CD4-positive, alpha-beta T cell (primary cell): ENCODE measurements around the gene PPM1A. TPM values are rescaled to one million over a fixed set of nuclear protein-coding genes. Genes with fewer than 3 reads are reported as not detected.

Source experiments
- ATAC-seq: fragments of 200-7000 bp; cut with Tn5 transposase; one replicate; pipeline ENCODE4 v1.10.0; 2022; ENCODE audit warnings: mild to moderate bottlenecking; ENCODE audit not compliant: poor library complexity
- CTCF ChIA-PET: fragments of 350-600 bp; sonication (Branson Sonifier 250); formaldehyde crosslinking; loops from one replicate; lab custom pipeline; 2021; ENCODE audit warnings: antibody characterized with exemption, inconsistent platforms; lab: Charles Lee
- POLR2A ChIA-PET: fragments of 350-600 bp; sonication (Branson Sonifier 250); formaldehyde crosslinking; loops from one replicate; lab custom pipeline; 2021; ENCODE audit warnings: antibody characterized with exemption, inconsistent platforms; lab: Charles Lee
- DNase-seq, 14 experiments: peaks; one replicate each; pipeline ENCODE4 v3.0.0-alpha.2; 2013 to 2020; ENCODE audit warnings: mixed read lengths in 2 of 14
- H3K27ac ChIP-seq, 2 donors: one replicate each; pipeline versions ENCODE4 v1.5.1 to v1.7.0; 2013; ENCODE audit warnings: low read length in 2 of 2, low read depth in 1 of 2, mild to moderate bottlenecking in 1 of 2
- H3K27me3 ChIP-seq, 2 experiments: 1 replicate in 1 of 2; 2 replicates in 1 of 2; pipeline versions ENCODE4 v1.6.1 to v1.7.0; 2013; ENCODE audit warnings: low read length in 2 of 2, control low read depth in 1 of 2, mild to moderate bottlenecking in 1 of 2, moderate library complexity in 1 of 2; ENCODE audit not compliant: insufficient read depth in 2 of 2, control insufficient read depth in 1 of 2
- H3K36me3 ChIP-seq: one replicate; pipeline ENCODE4 v1.6.1; 2013; ENCODE audit warnings: low read length, control low read depth; ENCODE audit not compliant: insufficient read depth
- H3K4me1 ChIP-seq: one replicate; pipeline ENCODE4 v1.6.1; 2013; ENCODE audit warnings: low read length, control low read depth; ENCODE audit not compliant: insufficient read depth
- H3K4me3 ChIP-seq: one replicate; pipeline ENCODE4 v1.5.1; 2013; ENCODE audit warnings: mild to moderate bottlenecking, low read length, moderate library complexity
- H3K9me3 ChIP-seq, 2 experiments: 1 replicate in 1 of 2; 2 replicates in 1 of 2; pipeline versions ENCODE4 v1.6.1 to v1.7.0; 2013; ENCODE audit warnings: low read length in 2 of 2, mild to moderate bottlenecking in 2 of 2, control low read depth in 1 of 2, moderate library complexity in 1 of 2; ENCODE audit not compliant: control insufficient read depth in 1 of 2, insufficient read depth in 1 of 2
- H3K27ac Mint-ChIP-seq: one replicate; pipeline ENCODE4 v1.8.0; 2020; ENCODE audit warnings: mixed read lengths
- H3K27me3 Mint-ChIP-seq: one replicate; pipeline ENCODE4 v1.8.0; 2021; ENCODE audit warnings: mixed read lengths
- H3K36me3 Mint-ChIP-seq: one replicate; pipeline ENCODE4 v1.8.0; 2021; ENCODE audit warnings: low read depth, mixed read lengths
- H3K4me1 Mint-ChIP-seq: one replicate; pipeline ENCODE4 v1.8.0; 2021; ENCODE audit warnings: low read depth, mixed read lengths
- H3K4me3 Mint-ChIP-seq: one replicate; pipeline ENCODE4 v1.8.0; 2020; ENCODE audit warnings: mild to moderate bottlenecking, mixed read lengths
- H3K9me3 Mint-ChIP-seq: one replicate; pipeline ENCODE4 v1.8.0; 2020; ENCODE audit warnings: mixed read lengths
- intact Hi-C, 2 experiments: fragments of 100-400 bp; cut with DNase I in 1 of 2; cut with micrococcal nuclease in 1 of 2; formaldehyde crosslinking; loops; one replicate each; pipeline versions ENCODE4 v1.15.1 to v1.9.0; 2023 to 2025; cut with DNase I, micrococcal nuclease
- total RNA-seq, 174 experiments: library from RNA in 2 of 174; stranded (reverse) in 2 of 174; gene quantifications; one replicate each; pipeline ENCODE4 v1.2.3 and lab custom pipeline; 2021 to 2026
- TF ChIP-seq, protein P1 (sequence below): fragments of 200-600 bp; IDR thresholded peaks from one replicate; pipeline ENCODE4 v1.8.0; 2022; ENCODE audit warnings: antibody characterized with exemption, mild to moderate bottlenecking

PPM1A gene
- total RNA-seq, 2 experiments from 2014 or later, result 96.9 to 97.2 TPM

DNA sequence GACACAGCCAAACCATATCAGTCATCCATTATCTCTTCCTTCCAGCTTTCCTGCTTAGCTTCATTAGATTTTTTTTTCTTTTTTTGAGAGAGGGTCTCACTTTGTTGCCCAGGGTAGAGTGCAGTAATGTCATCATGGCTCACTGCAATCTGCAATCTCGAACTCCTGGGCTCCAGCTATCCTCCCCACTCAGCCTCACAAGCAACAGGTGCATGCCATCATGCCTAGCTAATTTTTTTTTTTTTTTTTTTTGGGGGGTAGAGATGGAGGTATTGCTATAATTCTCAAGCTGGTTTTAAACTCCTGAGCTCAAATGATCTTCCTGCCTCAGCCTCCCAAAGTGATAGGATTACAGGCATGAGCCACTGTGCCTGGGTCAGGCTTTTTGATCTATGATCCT lies 38.3 kb upstream of the PPM1A start:
- TF ChIP-seq, protein P1, sequence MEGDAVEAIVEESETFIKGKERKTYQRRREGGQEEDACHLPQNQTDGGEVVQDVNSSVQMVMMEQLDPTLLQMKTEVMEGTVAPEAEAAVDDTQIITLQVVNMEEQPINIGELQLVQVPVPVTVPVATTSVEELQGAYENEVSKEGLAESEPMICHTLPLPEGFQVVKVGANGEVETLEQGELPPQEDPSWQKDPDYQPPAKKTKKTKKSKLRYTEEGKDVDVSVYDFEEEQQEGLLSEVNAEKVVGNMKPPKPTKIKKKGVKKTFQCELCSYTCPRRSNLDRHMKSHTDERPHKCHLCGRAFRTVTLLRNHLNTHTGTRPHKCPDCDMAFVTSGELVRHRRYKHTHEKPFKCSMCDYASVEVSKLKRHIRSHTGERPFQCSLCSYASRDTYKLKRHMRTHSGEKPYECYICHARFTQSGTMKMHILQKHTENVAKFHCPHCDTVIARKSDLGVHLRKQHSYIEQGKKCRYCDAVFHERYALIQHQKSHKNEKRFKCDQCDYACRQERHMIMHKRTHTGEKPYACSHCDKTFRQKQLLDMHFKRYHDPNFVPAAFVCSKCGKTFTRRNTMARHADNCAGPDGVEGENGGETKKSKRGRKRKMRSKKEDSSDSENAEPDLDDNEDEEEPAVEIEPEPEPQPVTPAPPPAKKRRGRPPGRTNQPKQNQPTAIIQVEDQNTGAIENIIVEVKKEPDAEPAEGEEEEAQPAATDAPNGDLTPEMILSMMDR, result no peak
- no peak for DNase-seq
- Mint-ChIP-seq H3K4me1 (no peaks in the 10 kb centered on the region), H3K27ac (no peak overlapping the region), H3K4me3 (no peak overlapping the region), H3K9me3 (no peaks in the 10 kb centered on the region), H3K27me3 (peaks cover 10% of the 10 kb centered on the region), H3K36me3 (no peaks in the 10 kb centered on the region)
- no peaks in the 10 kb centered on the region for H3K36me3 ChIP-seq
- no peaks in the 10 kb centered on the region for H3K9me3 ChIP-seq
- ChIA-PET CTCF (no interaction called here), POLR2A (no interaction called here)
- no peaks in the 10 kb centered on the region for H3K4me1 ChIP-seq
- ATAC-seq, result no peak
- no peak overlapping the region for H3K27ac ChIP-seq
- intact Hi-C loops, result no loop called here
- peaks cover 0 to 6% of the 10 kb centered on the region in 2 experiments for H3K27me3 ChIP-seq
- no peak overlapping the region for H3K4me3 ChIP-seq

DNA sequence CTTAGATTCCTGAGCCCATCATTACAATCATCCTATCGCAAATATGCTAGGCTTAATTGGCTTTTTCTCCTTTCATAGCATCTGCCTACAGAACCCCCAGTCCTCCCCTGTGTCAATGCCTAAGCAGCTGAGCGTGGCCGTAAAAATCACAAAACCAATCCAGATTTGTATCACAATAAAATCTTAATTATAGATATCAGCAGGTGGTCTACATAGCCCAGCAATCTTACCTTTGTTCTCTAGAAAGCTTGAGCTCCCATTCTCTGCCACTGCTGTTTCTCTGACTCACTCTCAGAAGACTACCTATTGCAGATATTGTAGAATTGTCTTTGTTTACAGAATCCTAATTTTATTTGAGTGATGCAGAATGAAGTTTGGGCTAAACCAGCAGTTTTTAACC lies 37.9 kb upstream of the PPM1A start:
- H3K27me3 Mint-ChIP-seq, result peaks cover 8% of the 10 kb centered on the region
- Histone ChIP-seq H3K27ac (no peak overlapping the region), H3K27me3 (peaks cover 0 to 5% of the 10 kb centered on the region in 2 experiments), H3K4me3 (no peak overlapping the region), H3K36me3 (no peaks in the 10 kb centered on the region), H3K9me3 (no peaks in the 10 kb centered on the region), H3K4me1 (no peaks in the 10 kb centered on the region)
- ChIA-PET POLR2A (no interaction called here), CTCF (no interaction called here)
- no peak overlapping the region for H3K27ac Mint-ChIP-seq
- no peaks in the 10 kb centered on the region for H3K36me3 Mint-ChIP-seq
- H3K4me3 Mint-ChIP-seq, result no peak overlapping the region
- H3K9me3 Mint-ChIP-seq, result no peaks in the 10 kb centered on the region
- intact Hi-C loops, result no loop called here
- H3K4me1 Mint-ChIP-seq, result no peaks in the 10 kb centered on the region
- DNase-seq, result no peak
- no peak for ATAC-seq
- TF ChIP-seq, protein P1, result no peak

DNA sequence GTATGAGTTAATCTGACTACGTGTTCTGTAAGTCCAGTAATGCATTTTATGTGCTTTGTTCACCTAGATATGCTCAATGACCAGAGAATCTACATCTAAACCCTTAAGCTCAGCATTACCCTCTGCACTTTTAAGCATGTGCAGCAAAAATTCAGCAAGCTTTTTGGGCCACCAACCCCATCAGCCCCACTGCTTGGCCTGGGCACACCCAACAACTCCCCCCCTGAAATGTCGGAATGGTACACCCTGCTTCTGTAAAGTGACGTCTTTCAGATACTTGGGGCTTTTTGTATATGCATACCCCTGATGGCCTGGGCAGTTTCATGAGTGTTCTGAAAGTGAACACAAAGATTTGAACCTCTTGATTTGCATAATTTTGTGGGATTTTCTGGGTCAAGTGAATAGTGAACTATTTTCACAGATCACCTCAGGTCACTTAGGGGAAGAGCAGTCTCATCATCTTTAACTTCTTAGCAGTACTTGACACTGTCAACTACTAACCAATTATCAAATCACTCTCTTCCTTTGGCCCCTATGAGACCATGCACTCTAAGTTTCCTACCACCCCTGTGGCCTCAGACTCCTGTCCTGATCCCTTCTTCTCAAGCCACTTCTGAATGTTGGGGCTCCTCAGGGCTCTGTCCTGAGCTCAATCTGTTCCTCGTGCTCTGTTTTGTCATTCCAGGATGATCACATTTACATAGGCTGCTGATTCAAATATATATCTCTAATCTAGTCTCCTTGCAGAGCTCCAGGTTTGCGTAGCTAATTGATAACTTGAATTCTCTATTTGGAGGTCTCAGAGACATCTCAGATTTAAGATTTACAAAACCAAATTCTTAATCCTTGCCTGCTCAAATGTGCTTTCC lies 36.3 kb upstream of the PPM1A start:
- Histone ChIP-seq H3K27me3 (peaks cover 0 to 2% of the 10 kb centered on the region in 2 experiments), H3K27ac (no peak overlapping the region), H3K9me3 (no peaks in the 10 kb centered on the region), H3K36me3 (no peaks in the 10 kb centered on the region), H3K4me3 (no peak overlapping the region), H3K4me1 (no peaks in the 10 kb centered on the region)
- DNase-seq (no peak), ATAC-seq (no peak)
- POLR2A ChIA-PET, result no interaction called here
- intact Hi-C loops, result no loop called here
- Mint-ChIP-seq H3K4me3 (no peak overlapping the region), H3K27me3 (peaks cover 4% of the 10 kb centered on the region), H3K9me3 (no peaks in the 10 kb centered on the region), H3K27ac (no peak overlapping the region), H3K36me3 (no peaks in the 10 kb centered on the region), H3K4me1 (no peaks in the 10 kb centered on the region)
- TF ChIP-seq, protein P1, result no peak
- CTCF ChIA-PET, result no interaction called here
